HG03108 (cell line): ENCODE measurements around the gene MAP3K10.
"Not testable (repeated sequence)": the region's sequence is repeated elsewhere in the genome, so short reads cannot be mapped to it uniquely, and the experiment has no call there.

ENCODE experiments used
- ATAC-seq: cut with Tn5 transposase; IDR thresholded peaks from one replicate; pipeline ENCODE4 v1.9.1; 2021; ENCODE audit warnings: moderate library complexity; ENCODE audit not compliant: unreplicated experiment

MAP3K10 gene

GRCh38 chr19:40190891-40191835 is at the start of gene MAP3K10:
Gene MAP3K10 (plus strand): TSS chr19:40191426. CDS start chr19:40192032, 606 bp downstream.
- ATAC-seq, result peak; percentile 75

- no peak for ATAC-seq
Measured at GRCh38 chr19:40141551-40141950, 49.7 kb upstream of the MAP3K10 start.

GRCh38 chr19:40143612-40144011 is 47.6 kb upstream of the MAP3K10 start:
- no peak for ATAC-seq

- ATAC-seq, result no peak
Measured at GRCh38 chr19:40144151-40144550, 47.1 kb upstream of the MAP3K10 start.

- no peak for ATAC-seq
Measured at GRCh38 chr19:40144947-40145748, 46.1 kb upstream of the MAP3K10 start.

GRCh38 chr19:40145749-40146029 is 45.5 kb upstream of the MAP3K10 start:
- not testable (repeated sequence) for ATAC-seq

GRCh38 chr19:40147338-40147692 is 43.9 kb upstream of the MAP3K10 start:
- no peak for ATAC-seq

- ATAC-seq, result no peak
Measured at GRCh38 chr19:40147693-40148347, 43.4 kb upstream of the MAP3K10 start.

GRCh38 chr19:40149501-40149900 is 41.7 kb upstream of the MAP3K10 start:
- no peak for ATAC-seq

GRCh38 chr19:40150170-40150569 is 41.1 kb upstream of the MAP3K10 start:
- no peak for ATAC-seq

- no peak for ATAC-seq
Measured at GRCh38 chr19:40154121-40154680, 37.0 kb upstream of the MAP3K10 start.

- ATAC-seq, result no peak
Measured at GRCh38 chr19:40155749-40156265, 35.4 kb upstream of the MAP3K10 start.

- no peak for ATAC-seq
Measured at GRCh38 chr19:40157059-40157458, 34.2 kb upstream of the MAP3K10 start.

- ATAC-seq, result no peak
Measured at GRCh38 chr19:40159744-40160143, 31.5 kb upstream of the MAP3K10 start.

- ATAC-seq, result no peak
Measured at GRCh38 chr19:40162104-40162503, 29.1 kb upstream of the MAP3K10 start.

GRCh38 chr19:40163541-40164129 is 27.6 kb upstream of the MAP3K10 start:
- ATAC-seq, result peak; percentile 56

- no peak for ATAC-seq
Measured at GRCh38 chr19:40165362-40165937, 25.8 kb upstream of the MAP3K10 start.

GRCh38 chr19:40169482-40170302 is 21.5 kb upstream of the MAP3K10 start:
- ATAC-seq, result not testable (repeated sequence)

- not testable (repeated sequence) for ATAC-seq
Measured at GRCh38 chr19:40170303-40170989, 20.8 kb upstream of the MAP3K10 start.
